RWPE1 (cell line): ENCODE measurements around the gene CAPN11.

Experiments
- CTCF ChIA-PET: fragments of 350-600 bp; sonication (Branson Sonifier 250); formaldehyde crosslinking; extraction: SDS; loops from one replicate; lab custom pipeline; 2021; lab: Yijun Ruan, JAX
- POLR2A ChIA-PET: fragments of 400-600 bp; formaldehyde crosslinking; extraction: SDS; loops from one replicate; lab custom pipeline; 2020; ENCODE audit warnings: antibody characterized with exemption; ENCODE audit not compliant: low non-redundant PET; lab: Yijun Ruan, JAX
- DNase-seq: peaks from one replicate; pipeline ENCODE4 v3.0.0; 2012; ENCODE audit warnings: low spot score
- H3K27ac ChIP-seq: fragments of 450-650 bp; 2 replicates; pipeline ENCODE4 v1.5.1; 2017
- CTCF ChIP-seq: fragments of 450-650 bp; conservative IDR thresholded peaks from 2 replicates; pipeline ENCODE4 v1.5.1; 2017; ENCODE audit warnings: low read depth, mild to moderate bottlenecking

Gene CAPN11

GRCh38 chr6:44169886-44170570 lies 11.4 kb downstream of the CAPN11 start:
- POLR2A ChIA-PET: no interaction called here
- CTCF ChIA-PET: interaction anchor here (0.5 kb wide), 1 partner anchor 9 kb away, joined by 4 read pairs; no protein-coding TSS in a partner anchor

GRCh38 chr6:44171899-44172546 lies 13.4 kb downstream of the CAPN11 start:
- POLR2A ChIA-PET: no interaction called here
- no peak for TF ChIP-seq CTCF
- CTCF ChIA-PET: interaction anchor here (0.6 to 2.0 kb wide), 10 partner anchors 8 to 254 kb away, joined by 3 to 11 read pairs (median 4); partner anchors contain the start of gene SLC35B2
- no peak overlapping the region; the same call in 1 of the 2 replicates for H3K27ac ChIP-seq
- no peak for DNase-seq

More at GRCh38 chr6:44169886-44170570, 11.4 kb downstream of the CAPN11 start:
- TF ChIP-seq CTCF: no peak
- DNase-seq: no peak
- peak overlapping the region; percentile 61 for H3K27ac ChIP-seq

GRCh38 chr6:44172731-44173500 lies 14.3 kb downstream of the CAPN11 start:
- peak; percentile 81 for DNase-seq
- ChIA-PET CTCF (interaction anchor here (0.5 to 2.0 kb wide), 13 partner anchors 9 to 148 kb away, joined by 3 to 11 read pairs (median 6); partner anchors contain the start of gene SLC35B2), POLR2A (no interaction called here)
- TF ChIP-seq CTCF: peak; percentile 82
- H3K27ac ChIP-seq: no peak overlapping the region

GRCh38 chr6:44176130-44176761 lies 17.6 kb downstream of the CAPN11 start:
- ChIA-PET POLR2A (no interaction called here), CTCF (interaction anchor here (1.0 kb wide), 1 partner anchor 58 kb away, joined by 3 read pairs; no protein-coding TSS in a partner anchor)
- TF ChIP-seq CTCF: no peak
- no peak overlapping the region for H3K27ac ChIP-seq
- no peak for DNase-seq

GRCh38 chr6:44176762-44177509 lies 18.3 kb downstream of the CAPN11 start:
- DNase-seq: no peak
- peak overlapping the region; percentile 84 for H3K27ac ChIP-seq
- CTCF ChIA-PET: interaction anchor here (1.0 kb wide), 1 partner anchor 58 kb away, joined by 3 read pairs; no protein-coding TSS in a partner anchor
- POLR2A ChIA-PET: no interaction called here
- TF ChIP-seq CTCF: no peak
